Right hindlimb (tissue), 1 donor: ENCODE measurements around the gene CLIP2.
"Not testable (repeated sequence)": the region's sequence is repeated elsewhere in the genome, so short reads cannot be mapped to it uniquely, and the experiment has no call there.

Experiments
- DNase-seq: peaks from one replicate; pipeline ENCODE4 v3.0.0-alpha.2; 2018

CLIP2 gene

DNA sequence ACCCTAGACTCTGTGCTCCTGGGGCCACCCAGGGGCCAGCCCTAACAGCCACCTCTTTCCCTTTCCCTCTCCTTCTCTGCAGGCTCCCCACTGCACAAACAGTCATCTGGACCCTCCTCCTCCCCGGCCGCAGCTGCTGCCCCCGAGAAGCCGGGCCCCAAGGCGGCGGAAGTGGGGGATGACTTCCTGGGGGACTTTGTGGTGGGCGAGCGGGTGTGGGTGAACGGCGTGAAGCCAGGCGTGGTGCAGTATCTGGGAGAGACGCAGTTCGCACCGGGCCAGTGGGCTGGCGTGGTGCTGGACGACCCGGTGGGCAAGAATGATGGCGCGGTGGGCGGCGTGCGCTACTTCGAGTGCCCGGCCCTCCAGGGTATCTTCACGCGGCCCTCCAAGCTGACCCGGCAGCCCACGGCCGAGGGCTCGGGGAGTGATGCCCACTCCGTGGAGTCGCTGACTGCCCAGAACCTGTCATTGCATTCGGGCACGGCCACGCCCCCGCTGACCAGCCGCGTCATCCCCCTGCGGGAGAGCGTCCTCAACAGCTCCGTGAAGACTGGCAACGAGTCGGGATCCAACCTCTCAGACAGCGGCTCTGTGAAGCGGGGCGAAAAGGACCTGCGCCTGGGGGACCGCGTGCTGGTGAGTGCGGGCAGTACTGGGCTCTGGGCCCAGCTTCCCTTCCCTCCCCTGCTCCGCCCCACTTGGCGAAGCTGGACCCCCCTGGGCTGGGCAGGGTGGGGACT lies 49.3 kb downstream of the CLIP2 start:
- no peak for DNase-seq

DNA sequence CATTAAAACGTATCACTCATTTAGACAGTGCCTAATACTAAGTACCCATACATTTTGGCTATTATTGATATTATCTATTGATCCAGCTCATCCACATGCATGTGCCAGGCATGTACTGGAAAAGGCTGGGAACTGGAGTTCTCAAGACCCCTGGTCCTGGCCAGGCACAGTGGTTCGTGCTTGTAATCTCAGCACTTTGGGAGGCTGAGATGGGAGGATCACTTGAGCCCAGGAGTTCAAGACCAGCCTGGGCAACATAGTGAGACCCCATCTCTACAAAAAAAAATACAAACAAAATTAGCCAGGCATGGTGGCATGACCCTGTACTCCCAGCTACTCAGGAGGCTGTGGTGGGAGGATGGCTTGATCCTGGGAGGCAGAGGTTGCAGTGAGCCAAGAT lies 50.4 kb downstream of the CLIP2 start:
- DNase-seq = not testable (repeated sequence)

DNA sequence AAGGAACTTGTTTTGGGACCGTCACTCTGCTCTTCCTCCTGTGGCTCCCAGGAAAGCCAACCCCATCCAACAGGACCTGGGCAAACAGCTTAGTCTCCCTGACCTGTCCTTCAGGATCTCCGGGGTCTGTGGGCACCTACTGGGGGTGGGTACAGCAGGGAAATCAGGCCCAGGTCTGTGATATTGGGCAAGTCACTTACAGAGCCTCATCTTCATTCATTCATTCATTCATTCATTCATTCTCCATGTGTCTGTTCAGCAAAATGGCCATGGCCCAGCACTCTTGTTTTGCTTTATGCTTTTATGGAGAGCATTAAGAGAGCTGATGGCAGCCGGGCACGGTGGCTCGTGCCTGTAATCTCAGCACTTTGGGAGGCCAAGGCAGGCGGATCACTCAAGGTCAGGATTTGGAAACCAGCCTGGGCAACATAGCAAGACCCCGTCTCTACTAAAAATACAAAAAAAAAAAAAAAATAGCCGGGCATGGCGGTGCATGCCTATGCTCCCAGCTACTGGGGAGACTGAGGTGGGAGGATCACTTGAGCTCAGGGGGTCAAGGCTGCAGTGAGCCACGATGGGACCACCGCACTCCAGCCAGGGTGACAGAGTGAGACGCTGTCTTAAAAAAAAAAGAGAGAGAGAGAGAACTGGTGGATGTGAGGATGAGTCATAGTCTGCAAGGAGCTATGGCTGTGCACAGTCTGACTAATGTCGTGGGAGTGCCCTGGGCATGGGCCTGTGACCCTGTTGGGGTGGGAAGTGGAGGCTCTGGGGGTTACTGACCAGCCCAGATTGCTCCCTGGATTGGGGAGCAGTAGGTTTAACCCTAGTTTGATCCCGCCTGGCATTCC lies 54.3 kb downstream of the CLIP2 start:
- DNase-seq = no peak

DNA sequence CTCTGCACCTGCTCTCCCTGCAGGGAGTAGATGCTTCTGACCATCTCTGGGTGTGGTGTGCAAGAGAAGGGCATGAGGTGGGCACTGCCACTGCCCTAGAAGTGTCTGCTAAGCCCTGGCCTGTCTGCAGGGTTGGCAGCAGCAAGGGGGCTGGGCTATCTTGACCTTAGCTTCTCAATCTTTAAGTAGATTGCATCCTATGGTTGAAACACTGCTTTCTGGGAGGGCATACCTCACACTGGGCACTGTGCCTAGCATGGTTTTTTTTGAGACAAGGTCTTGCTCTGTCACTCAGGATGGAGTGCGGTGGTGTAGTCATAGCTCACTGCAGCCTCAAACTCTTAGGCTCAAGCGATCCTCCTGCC lies 54.9 kb downstream of the CLIP2 start:
- DNase-seq = no peak

DNA sequence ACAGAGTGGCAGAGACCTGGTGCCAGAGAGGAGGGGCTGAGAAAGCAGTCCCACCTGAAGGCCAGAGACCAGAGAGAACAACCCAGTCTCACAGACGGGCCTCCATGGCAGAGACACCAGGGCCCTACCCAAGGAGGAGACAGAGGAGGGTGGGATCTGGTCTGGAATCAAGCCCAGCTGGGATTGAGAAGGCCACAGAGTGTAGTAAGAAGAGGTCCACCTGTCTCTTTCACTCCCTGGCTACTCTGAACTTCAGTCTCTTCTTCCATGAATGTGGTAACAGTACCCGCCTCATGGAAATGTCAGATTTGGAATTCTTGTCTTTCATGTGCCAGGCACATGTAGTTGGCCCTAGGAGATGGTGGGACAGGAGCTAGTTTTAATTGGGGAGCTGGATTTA lies 55.6 kb downstream of the CLIP2 start:
- no peak for DNase-seq

DNA sequence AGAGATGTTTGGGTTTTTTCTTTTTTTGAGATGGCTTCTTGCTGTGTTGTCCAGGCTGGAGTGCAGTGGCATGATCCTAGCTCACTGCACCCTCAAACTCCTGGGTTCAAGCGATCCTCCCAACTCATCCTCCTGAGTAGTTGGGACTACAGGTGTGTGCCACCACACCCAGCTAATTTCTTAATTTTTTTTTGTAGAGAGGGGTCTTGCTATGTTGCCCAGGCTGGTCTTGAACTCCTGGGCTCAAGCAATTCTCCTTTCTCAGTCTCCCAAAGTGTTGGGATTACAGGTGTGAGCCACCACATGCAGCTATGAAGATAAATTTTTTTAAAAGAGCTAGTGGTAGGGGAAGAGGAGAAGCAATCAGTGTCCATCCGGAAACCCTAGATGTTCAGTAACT lies 56.8 kb downstream of the CLIP2 start:
- DNase-seq = no peak

DNA sequence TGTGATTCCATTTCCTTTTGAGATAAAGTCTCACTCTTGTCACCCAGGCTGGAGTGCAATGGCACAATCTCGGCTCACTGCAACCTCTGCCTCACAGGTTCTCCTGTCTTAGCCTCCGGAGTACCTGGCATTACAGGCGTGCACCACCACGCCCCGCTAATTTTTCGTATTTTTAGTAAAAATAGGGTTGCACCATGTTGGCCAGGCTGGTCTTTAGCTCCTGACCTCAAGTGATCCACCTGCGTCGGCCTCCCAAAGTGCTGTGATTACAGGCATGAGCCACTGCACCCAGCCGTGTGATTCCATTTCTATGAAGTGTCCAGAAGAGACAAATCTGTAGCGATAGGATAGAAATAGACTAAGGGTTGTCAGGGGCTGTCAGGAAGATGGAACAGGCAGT lies 60.4 kb downstream of the CLIP2 start:
- DNase-seq = no peak

DNA sequence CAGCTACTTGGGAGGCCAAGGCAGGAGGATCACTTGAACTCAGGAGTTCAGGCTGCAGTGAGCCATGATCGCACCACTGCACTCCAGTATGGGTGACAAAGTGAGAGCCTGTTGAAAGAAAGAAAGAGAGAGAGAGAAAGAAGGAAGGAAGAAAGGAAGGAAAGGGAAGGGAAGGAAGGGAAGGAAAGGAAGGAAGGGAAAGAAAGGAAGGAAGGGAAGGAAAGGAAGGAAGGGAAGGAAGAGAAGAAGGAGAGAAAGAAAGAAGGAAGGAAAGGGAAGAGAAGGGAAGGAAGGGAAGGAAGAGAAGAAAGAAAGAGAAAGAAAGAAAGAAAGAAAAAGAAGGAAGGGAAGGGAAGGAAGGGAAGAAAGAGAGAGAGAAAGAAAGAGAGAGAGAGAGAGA lies 61.5 kb downstream of the CLIP2 start:
- DNase-seq = no peak

DNA sequence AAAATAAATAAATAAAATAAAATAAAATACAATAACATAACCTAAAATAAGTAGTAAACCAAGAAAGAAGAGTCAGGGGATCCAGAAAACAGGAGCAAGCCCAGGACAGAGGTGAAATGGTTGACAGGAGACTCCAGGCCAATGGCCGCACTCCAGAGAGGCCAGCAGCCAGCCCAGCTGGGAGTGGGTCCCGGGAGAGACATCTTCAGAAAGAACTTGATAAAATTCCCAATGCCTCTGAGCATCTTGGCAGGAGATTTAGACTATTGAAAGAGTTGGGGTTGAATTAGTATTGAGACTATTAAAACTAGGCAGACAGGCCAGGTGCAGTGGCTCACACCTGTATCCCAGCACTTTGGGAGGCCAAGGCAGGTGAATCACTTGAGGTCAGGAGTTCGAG lies 62.6 kb downstream of the CLIP2 start:
- no peak for DNase-seq

DNA sequence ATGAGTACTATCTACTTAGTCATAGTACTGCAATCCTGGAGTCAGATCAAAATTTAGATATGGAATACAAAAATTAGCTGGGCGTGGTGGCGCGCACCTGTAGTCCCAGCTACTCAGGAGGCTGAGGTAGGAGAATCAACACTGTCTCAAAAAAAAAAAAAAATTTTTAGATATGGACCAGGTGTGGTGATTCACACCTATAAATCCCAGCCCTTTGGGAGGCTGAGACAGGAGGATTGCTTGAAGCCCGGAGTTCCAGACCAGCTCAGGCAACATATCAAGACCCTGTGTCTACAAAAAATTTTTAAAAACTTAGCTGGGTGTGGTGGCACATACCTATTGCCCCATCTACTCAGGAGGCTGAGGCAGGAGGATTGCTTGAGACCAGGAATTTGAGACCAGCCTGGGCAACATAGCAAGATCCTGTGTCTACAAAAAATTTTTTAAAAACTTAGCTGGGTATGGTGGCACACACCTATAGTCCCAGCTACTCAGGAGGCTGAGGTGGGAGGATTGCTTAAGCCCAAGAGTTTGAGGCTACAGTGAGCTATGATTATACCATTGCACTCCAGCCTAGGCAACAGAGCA lies 63.4 kb downstream of the CLIP2 start:
- DNase-seq = not testable (repeated sequence)

DNA sequence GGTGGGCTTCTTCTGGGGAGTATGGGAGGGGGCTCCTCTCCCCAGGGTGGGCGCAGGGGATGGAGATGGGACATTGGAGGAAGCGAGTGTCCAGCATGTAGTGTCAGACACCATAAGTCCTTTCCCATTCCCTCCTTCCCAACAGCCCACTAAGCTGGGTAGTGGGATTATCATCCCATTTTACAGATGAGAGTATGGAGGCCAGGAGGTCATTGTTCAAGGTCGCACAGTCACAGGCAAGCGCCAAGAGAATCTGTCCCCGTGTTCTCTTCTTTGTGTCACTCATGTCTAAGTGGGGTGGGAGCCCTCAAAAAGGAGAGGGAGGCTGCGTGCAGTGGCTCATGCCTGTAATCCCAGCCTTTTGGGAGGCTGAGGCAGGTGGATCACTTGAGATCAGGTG lies 64.8 kb downstream of the CLIP2 start:
- DNase-seq = no peak

DNA sequence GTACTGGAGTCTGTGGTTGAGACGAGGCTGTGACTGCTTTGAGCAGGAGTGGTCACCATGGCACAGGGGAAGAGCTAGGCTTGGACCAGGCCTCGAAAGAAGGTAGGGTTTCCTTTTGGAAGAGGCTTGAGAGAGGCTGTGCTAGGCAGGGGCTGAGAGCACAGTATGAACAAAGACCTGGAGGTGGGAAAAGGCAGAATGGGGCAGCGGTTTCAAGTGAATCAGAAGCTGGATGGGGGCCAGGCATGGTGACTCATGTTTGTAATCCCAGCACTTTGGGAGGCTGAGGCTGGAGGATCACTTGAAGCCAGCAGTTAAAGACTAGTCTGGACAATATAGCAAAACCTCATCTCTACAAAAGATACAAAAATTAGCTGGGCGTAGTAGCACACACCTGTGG lies 65.9 kb downstream of the CLIP2 start:
- DNase-seq = no peak

DNA sequence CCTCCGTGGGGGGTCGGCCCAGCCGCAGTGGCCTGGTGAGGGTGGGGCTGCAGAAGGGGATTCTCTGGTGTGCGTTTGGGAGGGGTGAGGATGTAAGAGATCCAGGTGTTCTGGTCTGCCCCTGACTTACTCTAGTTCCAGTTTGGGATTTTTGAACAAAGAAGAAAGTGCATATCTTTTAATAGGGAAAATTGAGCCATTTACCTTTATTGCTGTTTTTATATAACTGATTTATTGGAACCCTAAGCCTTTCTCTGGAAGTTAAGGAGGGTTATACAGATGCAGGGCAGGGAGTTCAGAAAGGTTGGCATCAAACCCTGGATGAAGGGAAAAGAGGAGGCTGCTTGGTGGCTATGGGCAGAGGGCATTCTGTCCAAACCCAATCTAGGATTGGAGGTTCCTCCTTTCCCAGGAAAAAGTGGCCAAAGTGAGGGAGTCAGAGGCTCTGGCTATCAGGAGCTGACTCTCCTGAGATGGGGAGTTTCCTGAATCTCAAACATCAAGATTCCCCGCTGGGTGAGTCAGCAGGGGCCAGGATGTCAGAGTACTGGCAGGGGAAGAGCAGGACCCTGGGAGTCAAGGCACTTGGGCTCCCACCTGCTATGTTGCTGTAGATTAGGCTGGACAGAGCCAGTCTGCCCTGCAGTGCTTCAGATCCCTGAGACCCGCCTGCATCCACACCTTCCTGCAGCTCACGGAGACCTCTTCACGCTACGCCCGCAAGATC lies 67.5 kb downstream of the CLIP2 start:
- no peak for DNase-seq

DNA sequence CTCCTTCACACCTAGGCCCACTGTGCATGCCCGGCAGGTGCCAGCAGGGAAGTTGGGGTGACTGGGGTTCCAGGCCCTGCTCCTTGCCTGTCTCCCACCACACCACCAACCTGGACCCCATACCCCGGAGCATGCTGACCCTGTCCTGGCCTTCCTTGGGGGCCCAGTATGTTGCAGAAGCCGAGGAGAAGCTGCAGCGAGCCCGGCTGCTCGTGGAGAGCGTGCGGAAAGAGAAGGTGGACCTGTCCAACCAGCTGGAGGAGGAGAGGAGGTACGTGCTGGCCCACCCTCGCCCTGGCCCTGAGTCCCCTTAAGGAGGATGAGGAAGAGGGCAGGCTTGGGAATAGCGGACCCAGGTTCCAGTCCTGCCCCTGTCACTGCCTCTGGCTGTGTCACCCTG lies 70.8 kb downstream of the CLIP2 start:
- DNase-seq = no peak

DNA sequence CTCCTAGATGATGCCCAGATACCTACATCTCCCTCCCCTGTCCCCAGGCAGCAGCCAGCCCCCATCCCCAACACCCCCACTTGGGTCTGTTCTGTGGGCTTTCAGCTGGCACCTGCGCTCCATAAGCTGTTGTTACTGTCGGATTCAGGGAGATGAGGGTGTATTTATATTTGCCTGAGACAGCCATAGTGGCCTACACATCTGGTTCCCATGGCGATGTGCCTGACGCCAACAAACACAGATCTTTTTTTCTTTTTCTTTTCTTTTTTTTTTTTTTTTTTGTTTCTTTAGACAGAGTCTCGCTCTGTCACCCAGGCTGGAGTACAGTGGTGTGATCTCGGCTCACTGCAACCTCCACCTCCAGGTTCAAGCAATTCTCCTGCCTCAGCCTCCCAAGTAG lies 73.1 kb downstream of the CLIP2 start:
- no peak for DNase-seq

DNA sequence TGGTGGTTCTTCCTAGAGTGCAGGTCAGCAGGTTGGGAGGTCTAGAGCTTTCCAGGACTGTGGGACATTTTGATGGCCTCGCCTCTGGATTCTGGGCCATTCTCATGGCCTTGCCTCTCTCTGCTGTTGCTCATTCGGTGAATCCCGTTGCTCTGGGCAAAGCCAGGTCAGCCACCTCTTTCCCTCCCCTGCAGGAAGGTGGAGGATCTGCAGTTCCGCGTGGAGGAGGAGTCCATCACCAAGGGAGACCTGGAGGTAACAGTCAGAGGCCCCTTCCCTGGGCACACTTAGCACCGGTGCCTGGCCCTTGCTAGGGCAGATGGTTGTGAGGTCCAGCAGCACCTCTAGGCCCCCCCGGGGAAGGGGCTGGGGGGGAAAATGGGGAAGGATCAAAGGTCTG lies 74.9 kb downstream of the CLIP2 start:
- DNase-seq = no peak

DNA sequence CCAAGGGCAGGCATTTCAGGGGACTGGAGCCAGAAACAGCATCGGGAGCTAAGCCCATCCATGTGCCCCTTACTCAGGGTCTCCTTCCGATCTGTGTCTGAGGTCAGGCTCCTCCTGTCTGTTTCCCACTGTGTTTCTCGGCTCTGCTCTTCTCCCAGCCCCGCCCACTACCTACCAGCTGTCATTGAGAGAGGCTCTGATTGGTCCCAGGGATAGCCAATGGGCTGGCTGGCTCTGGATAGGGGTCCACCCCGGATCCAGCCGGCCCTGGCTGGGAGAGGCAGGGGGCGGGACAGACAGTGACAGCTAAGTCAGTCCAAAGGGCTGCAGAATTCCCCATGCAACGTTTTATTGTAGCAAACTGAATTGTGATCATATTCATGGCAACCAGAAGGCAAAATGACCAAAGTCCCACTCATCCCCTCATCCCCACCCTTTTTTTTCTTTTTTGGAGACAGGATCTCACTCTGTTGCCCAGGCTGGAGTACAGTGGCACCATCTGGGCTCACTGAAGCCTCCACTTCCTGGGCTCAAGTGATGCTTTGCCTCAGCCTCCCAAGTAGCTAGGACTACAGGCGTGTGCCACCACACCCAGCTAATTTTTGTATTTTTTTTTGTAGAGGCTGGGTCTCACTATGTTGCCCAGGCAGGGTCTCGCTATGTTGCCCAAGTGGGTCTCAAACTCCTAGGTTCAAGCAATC lies 76.3 kb downstream of the CLIP2 start:
- DNase-seq = peak; percentile 85

DNA sequence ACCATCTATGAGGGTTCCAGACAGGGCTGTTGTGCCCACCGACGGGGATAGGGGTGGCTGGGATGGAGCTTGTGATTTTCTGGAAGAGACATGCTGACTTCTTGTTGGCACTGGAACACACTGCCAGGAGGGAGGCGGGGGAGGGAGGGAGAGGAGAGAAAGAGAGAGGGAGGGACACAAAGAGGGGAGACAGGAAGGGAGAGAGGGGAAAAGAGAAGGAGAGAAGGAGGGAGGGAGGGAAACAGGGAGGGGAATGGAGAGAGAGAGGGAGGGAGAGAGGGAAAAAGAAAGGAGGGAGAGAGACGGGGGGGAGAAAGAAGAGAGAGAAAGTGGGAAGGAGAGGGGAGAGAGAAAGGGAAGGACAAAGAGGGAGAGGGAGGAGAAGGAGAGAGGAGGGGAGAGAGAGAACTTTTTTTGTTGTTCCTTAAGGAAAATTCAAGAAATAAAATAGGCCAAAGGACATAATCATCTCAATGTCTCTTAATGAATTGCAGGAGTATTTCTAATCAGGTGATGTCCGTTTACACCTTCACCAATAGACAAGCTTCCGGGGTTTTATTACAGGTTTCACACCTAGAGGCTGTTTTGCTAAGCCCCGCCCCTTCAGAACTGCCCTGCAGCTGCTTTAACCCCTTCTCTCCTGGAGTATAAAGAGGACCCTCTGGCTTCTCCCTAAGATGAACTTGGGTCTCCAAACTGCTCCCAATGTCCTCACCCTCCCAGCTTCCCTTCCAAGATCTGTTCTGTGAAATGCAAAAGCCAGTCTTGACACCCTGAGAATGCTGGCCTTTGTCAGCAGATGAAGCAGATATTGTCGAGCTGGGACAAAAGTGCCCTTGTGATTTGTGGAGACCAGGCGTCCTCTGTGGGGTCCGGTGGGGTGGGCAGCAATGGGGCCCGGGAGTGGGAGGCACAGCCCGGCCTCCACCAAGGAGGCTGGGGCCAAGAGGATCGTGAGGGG lies 82.5 kb downstream of the CLIP2 start:
- DNase-seq = peak; percentile 45

DNA sequence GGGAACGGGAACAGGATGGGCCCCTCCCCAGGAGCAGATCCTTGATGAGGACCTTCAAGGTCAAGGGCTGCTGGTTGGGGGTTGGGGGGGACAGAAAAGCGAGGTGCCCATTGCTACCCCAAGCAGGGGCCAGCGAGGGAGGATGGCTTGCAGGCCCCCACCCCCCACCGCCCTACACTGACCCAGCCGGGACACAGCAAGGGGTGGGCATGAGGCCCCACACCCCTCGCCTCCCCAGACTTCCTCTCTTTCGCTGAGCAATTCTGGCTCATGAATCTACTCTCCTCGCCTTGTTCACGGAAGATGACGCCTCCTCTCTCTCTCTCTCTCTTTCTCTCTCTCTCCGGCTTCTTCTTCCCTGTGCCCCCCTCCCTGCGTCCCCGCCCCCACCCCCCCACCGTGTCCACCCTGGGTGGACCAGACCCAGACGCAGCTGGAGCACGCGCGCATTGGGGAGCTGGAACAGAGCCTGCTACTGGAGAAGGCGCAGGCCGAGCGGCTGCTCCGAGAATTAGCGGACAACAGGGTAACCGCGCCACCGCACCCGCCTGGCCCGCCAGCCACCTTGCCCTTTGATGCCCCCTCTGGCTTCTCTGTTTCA lies 83.4 kb downstream of the CLIP2 start:
- peak; percentile 71 for DNase-seq

DNA sequence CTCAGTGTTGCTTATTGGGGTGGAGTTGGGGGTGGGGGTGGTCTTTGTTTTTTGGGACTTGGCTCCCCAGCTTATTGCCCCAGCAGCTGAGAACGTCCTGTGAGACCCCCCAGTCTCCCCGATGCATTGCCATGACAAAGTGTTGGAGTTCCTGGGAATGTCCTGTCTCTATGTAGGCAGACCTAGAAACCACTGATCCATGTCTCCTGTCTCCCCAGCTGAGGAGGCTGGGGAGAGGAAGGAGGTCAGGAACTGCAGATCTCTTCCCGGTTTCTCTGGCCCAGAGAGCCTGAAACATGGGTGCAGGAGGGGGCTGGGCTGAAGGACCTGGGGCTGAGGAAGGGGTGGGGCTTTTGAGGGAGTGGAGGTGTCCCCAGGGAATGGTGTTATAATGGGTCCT lies 84.3 kb downstream of the CLIP2 start:
- no peak for DNase-seq

DNA sequence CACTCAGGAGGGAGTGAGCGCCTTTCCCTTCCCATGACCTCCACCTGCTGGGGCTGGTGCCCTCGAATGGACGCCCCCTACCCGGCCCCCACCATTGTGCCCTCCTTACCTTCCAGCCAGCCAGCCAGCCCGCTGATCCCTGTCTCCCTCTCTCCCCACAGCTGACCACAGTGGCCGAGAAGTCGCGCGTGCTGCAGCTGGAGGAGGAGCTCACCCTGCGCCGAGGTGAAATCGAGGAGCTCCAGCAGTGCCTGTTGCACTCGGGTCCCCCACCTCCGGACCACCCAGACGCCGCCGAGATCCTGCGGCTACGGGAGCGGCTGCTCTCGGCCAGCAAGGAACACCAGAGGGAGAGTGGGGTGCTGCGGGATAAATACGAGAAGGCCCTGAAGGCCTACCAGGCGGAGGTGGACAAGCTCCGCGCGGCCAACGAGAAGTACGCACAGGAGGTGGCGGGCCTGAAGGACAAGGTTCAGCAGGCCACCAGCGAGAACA lies 86.6 kb downstream of the CLIP2 start:
- DNase-seq = no peak
